GM12873 (cell line): ENCODE results near the gene HADHA.

ENCODE experiments used
- TF ChIP-seq, protein P1 (sequence below): IDR thresholded peaks from 2 replicates; pipeline ENCODE4 v1.5.1; 2012; ENCODE audit warnings: low read depth, mild to moderate bottlenecking, moderate library complexity, low read length, control low read depth; ENCODE audit not compliant: insufficient read depth; ENCODE audit errors: missing control alignments

Gene HADHA

DNA sequence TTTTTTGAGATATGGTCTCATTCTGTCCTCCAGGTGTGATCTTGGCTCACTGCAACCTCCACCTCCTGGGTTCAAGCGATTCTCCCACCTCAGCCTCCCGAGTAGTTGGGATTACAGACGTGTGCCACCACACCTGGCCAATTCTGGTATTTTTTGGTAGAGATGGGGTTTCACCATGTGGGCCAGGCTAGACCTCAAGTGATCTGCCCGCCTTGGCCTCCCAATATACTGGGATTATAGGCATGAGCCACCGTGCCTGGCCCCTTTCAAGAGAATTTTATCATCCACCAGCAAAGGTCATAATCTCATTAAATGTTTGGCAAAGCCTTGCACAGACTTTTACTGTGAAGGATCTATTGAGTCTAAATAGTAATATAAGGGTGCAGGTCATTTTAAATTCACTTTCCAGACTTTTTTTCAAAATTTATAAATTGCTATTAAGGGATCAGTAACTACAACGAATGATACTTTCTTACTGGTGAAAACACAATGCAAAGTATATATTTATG lies 2.5 kb downstream of the HADHA start:
- TF ChIP-seq, protein P1, sequence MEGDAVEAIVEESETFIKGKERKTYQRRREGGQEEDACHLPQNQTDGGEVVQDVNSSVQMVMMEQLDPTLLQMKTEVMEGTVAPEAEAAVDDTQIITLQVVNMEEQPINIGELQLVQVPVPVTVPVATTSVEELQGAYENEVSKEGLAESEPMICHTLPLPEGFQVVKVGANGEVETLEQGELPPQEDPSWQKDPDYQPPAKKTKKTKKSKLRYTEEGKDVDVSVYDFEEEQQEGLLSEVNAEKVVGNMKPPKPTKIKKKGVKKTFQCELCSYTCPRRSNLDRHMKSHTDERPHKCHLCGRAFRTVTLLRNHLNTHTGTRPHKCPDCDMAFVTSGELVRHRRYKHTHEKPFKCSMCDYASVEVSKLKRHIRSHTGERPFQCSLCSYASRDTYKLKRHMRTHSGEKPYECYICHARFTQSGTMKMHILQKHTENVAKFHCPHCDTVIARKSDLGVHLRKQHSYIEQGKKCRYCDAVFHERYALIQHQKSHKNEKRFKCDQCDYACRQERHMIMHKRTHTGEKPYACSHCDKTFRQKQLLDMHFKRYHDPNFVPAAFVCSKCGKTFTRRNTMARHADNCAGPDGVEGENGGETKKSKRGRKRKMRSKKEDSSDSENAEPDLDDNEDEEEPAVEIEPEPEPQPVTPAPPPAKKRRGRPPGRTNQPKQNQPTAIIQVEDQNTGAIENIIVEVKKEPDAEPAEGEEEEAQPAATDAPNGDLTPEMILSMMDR, result no peak

DNA sequence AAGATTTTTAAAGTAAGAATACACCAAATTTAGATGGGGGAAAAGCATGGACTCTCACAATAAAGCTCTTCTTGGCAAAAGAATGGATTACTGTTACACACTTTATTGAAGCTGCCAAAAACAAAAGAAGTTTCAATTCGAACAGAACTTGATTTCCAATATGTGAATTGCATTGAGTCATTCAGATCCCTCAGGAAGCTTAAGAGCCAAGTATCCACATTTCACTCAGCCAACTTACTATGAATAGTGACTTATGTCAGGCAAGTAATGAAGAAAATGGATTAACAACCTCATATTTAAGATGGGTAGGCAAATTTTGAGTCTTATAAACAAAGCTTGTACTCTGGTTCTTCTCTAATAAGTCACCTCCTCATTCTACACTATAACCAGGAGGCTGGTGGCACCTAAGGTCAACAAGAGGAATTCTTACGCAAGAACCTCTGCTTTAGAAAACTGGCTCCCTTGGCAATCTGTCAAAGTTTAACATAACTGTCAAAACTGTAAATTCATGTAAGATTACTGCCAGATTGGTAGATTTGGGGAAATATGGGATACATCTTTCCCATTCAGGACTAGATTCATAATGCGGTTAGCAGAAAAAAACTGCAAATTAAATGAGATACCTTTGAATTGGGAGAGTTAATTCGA lies 6.0 kb downstream of the HADHA start:
- TF ChIP-seq, protein P1, result no peak

DNA sequence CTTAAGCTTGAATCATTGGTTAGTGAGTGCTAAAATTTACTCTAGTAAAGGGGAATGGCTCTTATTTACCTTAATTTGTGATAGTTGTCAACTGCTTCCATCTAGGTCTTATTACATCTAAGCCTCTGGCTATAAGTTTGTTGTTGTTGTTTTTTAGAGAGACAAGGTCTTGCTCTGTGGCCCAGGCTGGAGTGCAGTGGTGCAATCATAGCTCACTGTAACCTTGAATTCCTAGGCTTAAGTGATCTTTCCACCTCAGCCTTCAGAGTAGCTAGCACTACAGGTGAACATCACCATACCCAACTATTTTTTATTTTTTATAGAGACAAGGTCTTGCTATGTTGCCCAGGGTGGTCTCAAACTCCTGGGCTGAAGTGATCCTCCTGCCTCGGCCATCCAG lies 6.6 kb downstream of the HADHA start:
- TF ChIP-seq, protein P1, result no peak

DNA sequence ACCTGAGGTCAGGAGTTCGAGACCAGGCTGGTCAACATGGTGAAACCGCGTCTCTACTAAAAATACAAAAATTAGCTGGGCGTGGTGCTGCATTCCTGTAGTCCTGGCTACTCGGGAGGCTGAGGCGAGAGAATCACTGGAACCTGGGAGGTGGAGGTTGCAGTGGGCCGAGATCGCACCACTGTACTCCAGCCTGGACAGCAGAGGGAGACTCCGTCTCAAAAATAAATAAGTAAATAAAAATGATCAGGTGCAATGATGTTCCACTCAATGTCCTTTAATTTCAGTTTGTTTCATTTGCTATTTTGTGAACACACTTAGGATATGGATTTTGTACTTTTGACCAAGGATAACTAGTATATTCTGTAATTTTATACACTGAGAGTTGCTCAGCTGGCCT lies 9.3 kb downstream of the HADHA start:
- TF ChIP-seq, protein P1, result peak; percentile 12

DNA sequence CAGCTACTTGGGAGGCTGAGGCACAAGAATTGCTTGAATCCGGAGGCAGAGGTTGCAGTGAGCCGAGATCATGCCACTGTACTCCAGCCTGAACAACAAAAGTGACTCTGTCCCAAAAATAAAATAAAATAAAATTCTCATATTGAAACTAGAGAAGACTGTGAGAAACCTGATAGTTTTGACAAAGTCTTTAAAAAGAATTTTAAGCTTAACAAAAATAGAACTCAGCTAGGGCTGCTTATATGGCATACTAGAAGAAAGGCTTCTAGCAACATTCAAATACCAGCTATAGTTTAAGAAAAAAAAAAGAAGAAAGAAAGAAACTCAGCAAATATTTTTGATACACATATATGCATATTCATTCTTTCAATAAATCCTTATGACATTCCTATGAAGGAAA lies 13.6 kb downstream of the HADHA start:
- TF ChIP-seq, protein P1, result no peak

DNA sequence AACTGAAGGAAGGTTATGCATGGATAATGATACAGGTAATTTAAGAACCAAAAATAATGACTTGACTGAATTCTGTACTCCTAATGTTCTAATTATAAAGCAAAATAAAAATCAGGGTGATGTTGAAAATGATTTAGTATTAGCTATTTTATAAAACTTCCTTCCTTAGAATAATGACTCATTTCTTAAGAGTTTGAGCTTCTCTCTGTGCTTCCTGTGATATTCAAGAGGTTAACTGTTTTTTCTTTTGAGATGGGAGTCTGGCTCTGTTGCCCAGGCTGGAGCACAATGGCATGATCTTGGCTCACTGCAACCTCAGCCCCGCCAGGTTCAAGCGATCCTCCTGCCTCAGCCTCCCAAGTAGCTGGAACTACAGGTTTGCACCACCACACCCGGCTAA lies 14.8 kb downstream of the HADHA start:
- TF ChIP-seq, protein P1, result no peak

DNA sequence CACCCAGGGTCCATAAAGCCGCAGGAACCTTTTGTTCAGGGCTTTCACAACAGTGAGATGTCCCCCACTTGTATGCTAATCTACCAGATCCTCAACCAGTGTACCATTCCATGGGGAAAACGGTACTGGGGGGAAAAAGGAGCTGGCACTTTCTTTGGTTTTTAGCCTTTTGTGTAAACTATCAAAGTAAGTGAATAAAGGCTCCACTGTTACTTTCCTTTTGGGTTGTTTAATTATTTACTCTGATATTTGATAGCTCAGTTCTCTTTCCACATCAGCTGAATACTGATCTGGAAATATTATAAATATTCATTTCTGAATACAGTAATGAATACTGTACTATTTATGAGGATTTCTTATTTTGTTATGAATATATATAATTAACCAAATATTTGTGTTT lies 20.3 kb downstream of the HADHA start:
- TF ChIP-seq, protein P1, result no peak
